Adrenal gland (tissue), 12 donors: Measurements from ENCODE around the gene ARRDC3. TPM values are rescaled to one million over a fixed set of nuclear protein-coding genes. Genes with fewer than 3 reads are reported as not detected.
"Not testable (repeated sequence)": the region's sequence is repeated elsewhere in the genome, so short reads cannot be mapped to it uniquely, and the experiment has no call there.

Experiments used
- DNase-seq, 7 donors: peaks; one replicate each; pipeline ENCODE4 v3.0.0-alpha.2; 2019 to 2020
- H3K27ac ChIP-seq, 5 donors: fragments of 200-600 bp; sonication (generic) in 4 of 5; 1 replicate in 3 of 5; 2 replicates in 2 of 5; pipeline versions ENCODE4 v1.5.1 to v1.8.0; 2016 to 2020; ENCODE audit warnings: mild to moderate bottlenecking in 1 of 5
- H3K27me3 ChIP-seq: fragments of 200-600 bp; 2 replicates; pipeline ENCODE4 v1.8.0; 2021
- H3K36me3 ChIP-seq, 2 donors: fragments of 200-600 bp; replicated peaks in 1 of 2; 1 replicate in 1 of 2; 2 replicates in 1 of 2; pipeline versions ENCODE4 v1.5.1 to v1.8.0; 2018 to 2022
- H3K4me1 ChIP-seq, 2 donors: fragments of 200-600 bp; replicated peaks in 1 of 2; 1 replicate in 1 of 2; 2 replicates in 1 of 2; pipeline versions ENCODE4 v1.5.1 to v1.8.0; 2018 to 2021
- H3K4me3 ChIP-seq, 4 donors: fragments of 200-600 bp; sonication (generic) in 3 of 4; one replicate each; pipeline ENCODE4 v1.5.1; 2016 to 2018
- H3K9me3 ChIP-seq, 3 donors: fragments of 200-600 bp; sonication (generic) in 1 of 3; replicated peaks in 1 of 3; 1 replicate in 2 of 3; 2 replicates in 1 of 3; pipeline versions ENCODE4 v1.5.1 to v1.8.0; 2016 to 2021
- POLR2A ChIP-seq, 2 donors: fragments of 450-650 bp; IDR thresholded peaks; one replicate each; pipeline ENCODE4 v1.6.1; 2017; ENCODE audit warnings: antibody characterized with exemption in 2 of 2, mild to moderate bottlenecking in 2 of 2, moderate library complexity in 1 of 2
- WGBS, 4 donors: extraction: QIAGEN DNeasy Blood & Tissue Kit in 2 of 4; methylation state at CpG; one replicate each; pipeline versions ENCODE4 v1.1.5 to v1.1.7; 2013 to 2017; 5-methylcytosine and 5-hydroxymethylcytosine counted together
- intact Hi-C, 2 donors: fragments of 100-400 bp; cut with DNase I; formaldehyde crosslinking; loops; one replicate each; pipeline versions ENCODE4 v1.14.1 to v1.15.0; 2022 to 2023
- polyA plus RNA-seq, 3 donors: library from polyadenylated mRNA; stranded (reverse); fragments of 200-250 nt in 2 of 3; fragments of 350-450 nt in 1 of 3; fragmentation: Illumina TruSeq in 1 of 3; extraction: RNeasy Lipid Tissue Mini Kit (QIAGEN cat#74804) in 1 of 3; gene quantifications; one replicate each; pipeline ENCODE4 v1.2.3, GENCODE V29; 2013 to 2014
- total RNA-seq, 9 donors: library from RNA; depleted of rRNA in 4 of 9; stranded (reverse); fragments of >200 nt in 4 of 9; fragments of 120-200 nt in 1 of 9; fragmentation: NEBNext Ultra II Directional in 1 of 9; extraction: Animal tissue kit (Norgen Biotek cat#: 25700) in 1 of 9; gene quantifications; one replicate each; pipeline versions ENCODE4 v1.1.0 to v1.2.4, GENCODE V29; 2013 to 2023
- TF ChIP-seq, protein P1 (sequence below), 6 experiments: fragments of 450-650 bp in 4 of 6; fragments of 200-600 bp in 2 of 6; sonication (generic) in 1 of 6; IDR thresholded peaks; 1 replicate in 5 of 6; 2 replicates in 1 of 6; pipeline versions ENCODE4 v1.5.1 to v1.8.0; 2016 to 2021; ENCODE audit warnings: antibody characterized with exemption in 6 of 6, mild to moderate bottlenecking in 2 of 6, moderate library complexity in 1 of 6
- donor health status: healthy with polysubstance abuse.
- donor health status: Bipolar disorder and iron deficiency.
- donor health status: DM: yes; HTN: yes; CAD: no.
- donor health status: DM: no; HTN: no; CAD: no.
- donor health status: DM: no; HTN: no; CAD: no.
- donor health status: DM: yes; HTN: yes; CAD: no.

The ARRDC3 gene
- total and polyA plus RNA-seq, 12 donors, result 36.1 to 410 (median 141) TPM

DNA sequence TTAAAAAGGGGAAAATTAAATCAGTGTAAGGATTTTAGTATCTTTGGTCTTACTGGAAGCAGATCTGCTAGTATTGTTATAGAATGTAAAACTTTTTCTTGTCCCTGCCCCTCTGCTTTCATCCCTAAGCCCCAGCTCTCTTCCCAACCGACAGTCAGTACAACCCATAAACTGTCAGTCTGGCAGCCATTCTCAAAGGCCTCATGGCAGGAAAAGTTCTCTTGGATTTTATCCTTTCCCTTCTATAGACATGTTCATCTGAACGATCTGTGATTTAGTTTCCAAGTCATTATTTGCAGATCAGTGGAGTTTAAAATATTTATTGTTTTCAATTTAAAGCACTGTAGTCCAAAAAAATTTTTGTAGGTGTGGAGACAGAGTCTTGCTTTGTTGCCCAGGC is 39.2 kb downstream of the ARRDC3 start:
- Histone ChIP-seq H3K36me3 (no peaks in the 10 kb centered on the region), H3K27me3 (no peaks in the 10 kb centered on the region), H3K9me3 (no peaks in the 10 kb centered on the region), H3K4me3 (no peak overlapping the region), H3K4me1 (peaks cover 0 to 5% of the 10 kb centered on the region in 2 donors), H3K27ac (no peak overlapping the region)
- DNase-seq, result no peak
- TF ChIP-seq, protein P1, sequence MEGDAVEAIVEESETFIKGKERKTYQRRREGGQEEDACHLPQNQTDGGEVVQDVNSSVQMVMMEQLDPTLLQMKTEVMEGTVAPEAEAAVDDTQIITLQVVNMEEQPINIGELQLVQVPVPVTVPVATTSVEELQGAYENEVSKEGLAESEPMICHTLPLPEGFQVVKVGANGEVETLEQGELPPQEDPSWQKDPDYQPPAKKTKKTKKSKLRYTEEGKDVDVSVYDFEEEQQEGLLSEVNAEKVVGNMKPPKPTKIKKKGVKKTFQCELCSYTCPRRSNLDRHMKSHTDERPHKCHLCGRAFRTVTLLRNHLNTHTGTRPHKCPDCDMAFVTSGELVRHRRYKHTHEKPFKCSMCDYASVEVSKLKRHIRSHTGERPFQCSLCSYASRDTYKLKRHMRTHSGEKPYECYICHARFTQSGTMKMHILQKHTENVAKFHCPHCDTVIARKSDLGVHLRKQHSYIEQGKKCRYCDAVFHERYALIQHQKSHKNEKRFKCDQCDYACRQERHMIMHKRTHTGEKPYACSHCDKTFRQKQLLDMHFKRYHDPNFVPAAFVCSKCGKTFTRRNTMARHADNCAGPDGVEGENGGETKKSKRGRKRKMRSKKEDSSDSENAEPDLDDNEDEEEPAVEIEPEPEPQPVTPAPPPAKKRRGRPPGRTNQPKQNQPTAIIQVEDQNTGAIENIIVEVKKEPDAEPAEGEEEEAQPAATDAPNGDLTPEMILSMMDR (IDR thresholded peaks at IDR 0.05), result no peak
- TF ChIP-seq POLR2A (IDR thresholded peaks at IDR 0.05), result no peak
- 85 to 95% (median 88%) methylated on average over 2 of the region's 2 CpGs for WGBS, 4 donors
- intact Hi-C loops, result no loop called here

- WGBS, 4 donors, result 96 to 98% (median 97%) methylated on average over 22 to 29 of the region's 29 CpGs
- H3K36me3 ChIP-seq, H3K27ac ChIP-seq, H3K27me3 ChIP-seq, DNase-seq, H3K4me1 ChIP-seq, H3K4me3 ChIP-seq, H3K9me3 ChIP-seq, intact Hi-C loops: not testable (repeated sequence)
Observed at GRCh38 chr5:91342931-91343330, 40.2 kb downstream of the ARRDC3 start.

DNA sequence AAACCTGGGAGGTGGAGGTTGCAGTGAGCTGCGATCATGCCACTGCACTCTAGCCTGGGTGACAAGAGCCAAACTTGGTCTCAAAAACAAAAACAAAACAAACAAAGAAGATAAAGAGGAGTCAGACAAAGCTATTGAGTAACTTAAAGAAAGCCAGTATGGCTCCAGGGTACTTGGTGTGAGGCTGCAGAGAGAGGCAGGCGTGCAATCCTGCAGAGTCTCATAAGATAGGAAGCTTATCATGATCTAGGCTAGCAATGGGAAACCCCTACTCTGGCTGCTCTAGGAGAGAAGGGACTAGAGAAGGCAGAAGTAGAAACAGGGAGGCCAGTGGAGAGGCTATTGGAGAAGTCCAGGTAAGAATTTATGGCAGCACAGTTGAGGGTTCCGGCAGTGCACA is 42.0 kb downstream of the ARRDC3 start:
- no peak for DNase-seq
- WGBS, 4 donors, result 65 to 92% (median 82%) methylated on average over 3 of the region's 3 CpGs

GRCh38 chr5:91340532-91340931 is 42.6 kb downstream of the ARRDC3 start:
- intact Hi-C loops, result no loop called here
- Histone ChIP-seq H3K9me3 (no peaks in the 10 kb centered on the region), H3K4me3 (no peak overlapping the region), H3K4me1 (peaks cover 0 to 7% of the 10 kb centered on the region in 2 donors), H3K27me3 (no peaks in the 10 kb centered on the region), H3K36me3 (no peaks in the 10 kb centered on the region), H3K27ac (no peak overlapping the region)
- DNase-seq, result no peak
- TF ChIP-seq, protein P1 (IDR thresholded peaks at IDR 0.05), result no peak
- no peak for TF ChIP-seq POLR2A (IDR thresholded peaks at IDR 0.05)
- 90 to 94% (median 90%) methylated on average over 3 of the region's 3 CpGs for WGBS, 4 donors

More for the DNA sequence above, 42.0 kb downstream of the ARRDC3 start:
- Histone ChIP-seq H3K27me3 (no peaks in the 10 kb centered on the region), H3K36me3 (no peaks in the 10 kb centered on the region), H3K4me3 (no peak overlapping the region), H3K4me1 (peaks cover 0 to 7% of the 10 kb centered on the region in 2 donors), H3K27ac (no peak overlapping the region), H3K9me3 (no peaks in the 10 kb centered on the region)
- intact Hi-C loops, result no loop called here
- TF ChIP-seq, protein P1 (IDR thresholded peaks at IDR 0.05), result no peak
- TF ChIP-seq POLR2A (IDR thresholded peaks at IDR 0.05), result no peak

DNA sequence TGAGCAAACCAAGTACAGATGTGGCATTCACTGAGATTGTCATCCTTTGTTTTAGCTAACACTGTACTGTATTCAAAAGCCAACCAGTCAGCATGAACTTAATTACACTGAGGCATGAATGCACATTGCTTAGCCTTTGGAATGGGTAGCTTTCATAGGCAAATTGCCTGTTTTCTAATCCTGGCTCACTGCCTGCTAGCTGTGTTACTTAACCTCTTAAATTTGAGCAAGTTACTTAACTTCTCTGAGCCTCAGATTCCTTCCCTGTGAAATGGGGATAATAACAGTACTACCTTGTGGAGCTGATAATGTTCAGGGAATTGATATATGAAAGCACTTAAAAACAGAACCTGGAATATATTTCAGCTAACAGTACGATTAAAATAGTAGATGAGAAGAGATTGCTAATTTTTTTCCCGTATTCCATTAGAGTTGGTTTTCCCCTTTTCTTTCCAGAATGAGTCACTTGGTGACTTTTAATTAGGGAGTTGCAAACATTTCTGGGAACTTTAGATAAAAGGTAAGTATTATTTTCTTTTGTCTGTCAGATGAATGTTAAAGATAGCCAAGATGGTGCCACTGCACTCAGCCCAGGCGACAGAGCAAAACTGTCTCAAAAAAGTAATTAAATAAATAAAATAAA is 43.9 kb downstream of the ARRDC3 start:
- intact Hi-C loops, result no loop called here
- 55 to 72% (median 65%) methylated on average over 3 of the region's 3 CpGs for WGBS, 4 donors

More for the DNA sequence above, 43.9 kb downstream of the ARRDC3 start:
- H3K4me1 ChIP-seq, result peaks cover 0 to 7% of the 10 kb centered on the region in 2 donors
- peak in 1 of 7 donors; percentile 33 for DNase-seq
- no peak overlapping the region for H3K4me3 ChIP-seq
- no peak overlapping the region for H3K27ac ChIP-seq
- no peaks in the 10 kb centered on the region for H3K36me3 ChIP-seq
- TF ChIP-seq, protein P1 (IDR thresholded peaks at IDR 0.05), result no peak
- TF ChIP-seq POLR2A (IDR thresholded peaks at IDR 0.05), result no peak
- no peaks in the 10 kb centered on the region for H3K9me3 ChIP-seq
- no peaks in the 10 kb centered on the region for H3K27me3 ChIP-seq
